Naive B cell (primary cell): ENCODE measurements around the gene SVOPL. TPM values are rescaled to one million over a fixed set of nuclear protein-coding genes. Genes with fewer than 3 reads are reported as not detected.

ENCODE experiments used
- ATAC-seq, 2 donors: fragments of 150-1000 bp; cut with Tn5 transposase; 2 replicates each; pipeline ENCODE4 v1.10.0; 2021; ENCODE audit warnings: low read depth in 2 of 2, mild to moderate bottlenecking in 2 of 2, moderate library complexity in 2 of 2
- DNase-seq: peaks from one replicate; pipeline ENCODE4 v3.0.0; 2022
- H3K27ac Mint-ChIP-seq, 6 donors: one replicate each; pipeline ENCODE4 v1.8.0; 2020 to 2022; ENCODE audit warnings: mild to moderate bottlenecking in 6 of 6, mixed read lengths in 6 of 6, moderate library complexity in 5 of 6, inconsistent platforms in 2 of 6
- H3K27me3 Mint-ChIP-seq, 3 donors: one replicate each; pipeline ENCODE4 v1.8.0; 2021 to 2022; ENCODE audit warnings: mixed read lengths in 3 of 3, mild to moderate bottlenecking in 1 of 3
- H3K36me3 Mint-ChIP-seq, 2 donors: one replicate each; pipeline ENCODE4 v1.8.0; 2020 to 2022; ENCODE audit warnings: mixed read lengths in 2 of 2, inconsistent platforms in 1 of 2, mild to moderate bottlenecking in 1 of 2
- H3K4me1 Mint-ChIP-seq, 3 donors: one replicate each; pipeline ENCODE4 v1.8.0; 2020 to 2022; ENCODE audit warnings: mixed read lengths in 3 of 3, inconsistent platforms in 1 of 3, mild to moderate bottlenecking in 1 of 3, moderate library complexity in 1 of 3
- H3K4me3 Mint-ChIP-seq, 8 donors: one replicate each; pipeline ENCODE4 v1.8.0; 2020 to 2022; ENCODE audit warnings: mild to moderate bottlenecking in 8 of 8, mixed read lengths in 8 of 8, moderate library complexity in 8 of 8, inconsistent platforms in 2 of 8
- H3K9me3 Mint-ChIP-seq, 7 donors: one replicate each; pipeline ENCODE4 v1.8.0; 2020 to 2022; ENCODE audit warnings: mixed read lengths in 7 of 7, mild to moderate bottlenecking in 5 of 7, inconsistent platforms in 2 of 7, moderate library complexity in 1 of 7
- polyA plus RNA-seq, 6 donors: library from polyadenylated mRNA; unstranded; fragments of 300-500 nt; fragmentation: Illumina TruSeq; gene quantifications; one replicate each; pipeline ENCODE4 v1.2.3, GENCODE V29; 2021; ENCODE audit warnings: low read depth in 6 of 6

Gene SVOPL
- polyA plus RNA-seq, 6 donors from 2014 or later = not detected

DNA sequence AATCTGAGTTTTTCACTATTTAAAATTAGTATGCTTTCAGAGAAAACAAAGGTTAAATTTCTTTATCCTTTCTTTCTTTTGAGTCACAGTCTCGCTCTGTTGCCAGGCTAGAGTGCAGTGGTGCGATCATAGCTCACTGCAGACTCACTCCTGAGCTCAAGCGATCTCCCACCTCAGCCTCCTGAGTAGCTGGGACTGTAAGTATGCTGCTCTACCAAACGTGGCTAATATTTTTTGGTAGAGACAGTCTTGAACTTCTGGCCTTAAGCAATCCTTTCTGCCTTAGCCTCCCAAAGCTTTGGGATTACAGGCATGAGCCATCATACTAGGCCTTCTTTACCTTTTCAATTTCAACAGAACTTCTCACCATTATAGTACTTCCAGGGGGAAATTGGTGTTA lies 127.4 kb downstream of the SVOPL start:
- H3K27ac Mint-ChIP-seq = no peak overlapping the region
- H3K9me3 Mint-ChIP-seq = peaks cover 0 to 3% (median 0%) of the 10 kb centered on the region in 7 donors
- peaks cover 51 to 62% of the 10 kb centered on the region in 2 donors for H3K36me3 Mint-ChIP-seq
- no peaks in the 10 kb centered on the region for H3K4me1 Mint-ChIP-seq
- H3K27me3 Mint-ChIP-seq = no peaks in the 10 kb centered on the region
- DNase-seq (no peak), ATAC-seq (no peak)
- H3K4me3 Mint-ChIP-seq = no peak overlapping the region

DNA sequence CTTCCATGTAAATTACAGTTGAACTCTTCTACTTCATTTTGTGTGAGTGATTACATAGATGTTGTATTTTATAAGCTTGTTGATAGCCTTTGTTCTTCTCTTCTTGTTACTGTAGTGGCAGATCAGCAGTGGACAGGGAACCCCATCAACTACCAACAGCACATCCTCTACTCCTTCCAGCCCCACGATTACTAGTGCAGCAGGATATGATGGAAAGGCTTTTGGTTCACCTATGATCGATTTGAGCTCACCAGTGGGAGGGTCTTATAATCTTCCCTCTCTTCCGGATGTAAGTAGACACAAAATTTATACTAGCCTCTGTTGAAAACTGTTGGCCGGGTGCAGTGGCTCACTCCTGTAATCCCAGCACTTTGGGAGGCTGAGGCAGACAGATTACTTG lies 130.4 kb downstream of the SVOPL start:
- Mint-ChIP-seq H3K27me3 (no peaks in the 10 kb centered on the region), H3K27ac (no peak overlapping the region), H3K4me3 (no peak overlapping the region), H3K36me3 (peaks cover 49 to 59% of the 10 kb centered on the region in 2 donors), H3K9me3 (peaks cover 2 to 16% (median 11%) of the 10 kb centered on the region in 7 donors), H3K4me1 (peaks cover 0 to 2% (median 0%) of the 10 kb centered on the region in 3 donors)
- no peak for DNase-seq
- no peak for ATAC-seq

DNA sequence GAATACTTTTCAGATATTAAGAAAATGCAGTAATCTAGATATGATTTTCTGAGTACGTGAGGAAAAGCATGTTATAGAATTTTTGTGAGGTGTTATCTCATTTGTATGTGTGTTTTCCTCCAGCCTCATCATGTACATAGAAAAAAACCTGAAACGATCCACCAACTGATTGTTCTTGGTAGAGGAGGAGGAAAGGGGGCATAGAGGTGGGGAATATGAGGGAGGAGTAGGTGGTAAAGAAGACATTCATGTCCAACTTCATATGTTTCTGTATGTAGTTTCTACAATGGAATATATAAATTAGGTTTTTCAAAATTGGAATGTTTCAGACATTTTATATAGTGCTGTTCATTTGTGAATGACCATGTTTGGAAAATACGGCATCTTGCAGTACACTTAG lies 131.7 kb downstream of the SVOPL start:
- peaks cover 57 to 68% of the 10 kb centered on the region in 2 donors for H3K36me3 Mint-ChIP-seq
- ATAC-seq (no peak), DNase-seq (no peak)
- H3K9me3 Mint-ChIP-seq = peaks cover 8 to 29% (median 24%) of the 10 kb centered on the region in 7 donors
- H3K4me3 Mint-ChIP-seq = no peak overlapping the region
- H3K27me3 Mint-ChIP-seq = no peaks in the 10 kb centered on the region
- peak overlapping the region in 2 of 6 donors; percentile 71 to 74 for H3K27ac Mint-ChIP-seq
- H3K4me1 Mint-ChIP-seq = peaks cover 0 to 2% (median 0%) of the 10 kb centered on the region in 3 donors

DNA sequence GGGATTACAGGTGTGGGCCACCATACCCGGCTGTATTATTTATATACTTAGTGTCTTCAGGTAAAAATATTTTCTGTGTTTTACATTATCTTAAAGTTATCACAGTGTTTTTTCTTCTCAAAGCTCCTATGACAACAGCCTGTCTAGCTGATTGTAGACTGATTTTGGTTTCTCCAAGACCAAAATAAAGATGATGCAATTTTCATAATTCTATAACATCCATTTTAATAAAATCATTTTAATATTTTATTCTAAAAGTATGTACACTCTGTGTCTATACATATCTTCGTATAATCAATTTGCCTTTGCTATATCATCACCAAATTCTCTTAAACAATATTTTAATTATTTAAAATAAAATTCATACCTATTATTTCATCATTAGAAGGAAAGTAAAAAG lies 132.5 kb downstream of the SVOPL start:
- Mint-ChIP-seq H3K4me3 (no peak overlapping the region), H3K9me3 (peaks cover 8 to 36% (median 31%) of the 10 kb centered on the region in 7 donors), H3K36me3 (peaks cover 59 to 68% of the 10 kb centered on the region in 2 donors), H3K4me1 (peaks cover 0 to 2% (median 0%) of the 10 kb centered on the region in 3 donors), H3K27ac (no peak overlapping the region), H3K27me3 (no peaks in the 10 kb centered on the region)
- ATAC-seq (no peak), DNase-seq (no peak)

DNA sequence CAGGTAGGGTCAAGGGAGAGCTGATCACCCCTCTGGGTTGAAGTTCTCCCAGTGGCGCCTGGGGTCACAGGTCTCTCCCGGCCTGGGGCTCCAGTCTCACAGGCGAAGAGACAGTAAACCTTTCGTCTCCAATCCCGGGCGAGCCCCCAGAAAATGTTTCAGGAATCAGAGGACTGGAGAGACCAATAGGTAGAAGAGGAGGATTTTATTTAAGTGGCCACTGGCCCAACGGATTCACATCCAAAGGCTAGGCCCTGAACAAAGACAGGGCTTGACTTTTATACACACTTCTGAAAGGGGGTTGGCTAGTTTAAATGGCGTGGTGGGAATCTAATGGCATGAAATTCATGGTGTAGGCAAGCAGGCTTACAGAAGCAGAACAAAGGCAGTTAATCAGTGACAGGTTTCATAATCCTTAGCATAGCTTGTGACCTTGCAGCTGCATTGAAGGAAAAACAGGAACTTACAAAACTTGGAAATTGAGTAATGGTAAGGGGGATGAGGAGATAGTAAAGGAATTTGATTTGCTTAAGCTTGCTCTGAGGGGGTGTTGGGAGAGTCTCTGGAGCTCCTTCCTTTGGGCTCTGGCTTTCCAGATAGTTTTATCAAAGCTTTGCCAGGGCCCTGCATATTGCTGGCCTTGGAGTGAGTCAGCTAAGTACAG lies 135.6 kb downstream of the SVOPL start:
- Mint-ChIP-seq H3K4me3 (peak overlapping the region in 1 of 8 donors; percentile 33), H3K27ac (peak overlapping the region in 1 of 6 donors; percentile 40), H3K27me3 (no peaks in the 10 kb centered on the region), H3K36me3 (peaks cover 70% of the 10 kb centered on the region in 2 donors), H3K4me1 (peaks cover 0 to 2% (median 0%) of the 10 kb centered on the region in 3 donors), H3K9me3 (peaks cover 16 to 58% (median 50%) of the 10 kb centered on the region in 7 donors)
- DNase-seq = no peak
- no peak for ATAC-seq

DNA sequence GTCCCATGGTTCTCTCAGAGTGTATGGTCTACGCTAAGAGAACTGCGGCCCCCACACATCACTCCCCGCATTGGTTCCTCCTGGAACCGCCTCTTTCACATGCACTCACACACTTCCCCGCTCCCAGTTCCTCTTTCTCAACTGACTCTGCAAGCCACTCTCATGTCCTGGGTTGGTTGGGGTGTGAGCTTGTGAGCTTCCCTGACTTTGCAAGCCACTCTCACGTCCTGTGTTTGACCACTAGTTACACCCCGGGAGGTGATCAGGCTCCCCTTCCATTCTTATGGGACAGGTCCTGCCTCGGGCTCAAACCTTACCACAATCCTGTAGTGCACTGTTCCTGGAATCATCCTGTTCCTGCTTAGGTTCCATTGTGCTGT lies 136.1 kb downstream of the SVOPL start:
- Mint-ChIP-seq H3K27ac (peak overlapping the region in 4 of 6 donors; percentile 18 to 76 (median 70)), H3K36me3 (peaks cover 70 to 72% of the 10 kb centered on the region in 2 donors), H3K27me3 (no peaks in the 10 kb centered on the region), H3K9me3 (peaks cover 16 to 64% (median 55%) of the 10 kb centered on the region in 7 donors), H3K4me1 (peaks cover 0 to 2% (median 0%) of the 10 kb centered on the region in 3 donors), H3K4me3 (peak overlapping the region in 1 of 8 donors; percentile 33)
- DNase-seq = no peak
- ATAC-seq = no peak

DNA sequence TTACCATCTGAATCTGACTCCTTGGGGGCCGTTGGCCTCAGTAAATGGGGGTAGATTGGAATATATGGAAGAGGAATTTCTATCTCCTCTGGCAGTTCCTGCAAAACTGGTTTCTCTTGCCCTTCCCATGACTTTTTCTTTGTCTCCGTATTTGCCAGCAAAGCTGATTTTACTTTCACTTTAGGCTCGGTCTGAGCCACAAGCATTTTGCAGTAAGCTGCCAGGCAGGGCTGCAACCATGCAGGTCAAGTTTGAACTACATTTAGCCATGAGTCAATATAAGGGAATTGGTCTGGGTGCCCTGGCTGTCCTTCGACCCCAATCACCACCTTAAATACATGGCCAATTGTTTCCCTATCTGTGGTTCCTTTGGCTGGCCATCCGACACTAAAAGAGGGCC lies 136.8 kb downstream of the SVOPL start:
- ATAC-seq (no peak), DNase-seq (no peak)
- Mint-ChIP-seq H3K9me3 (peaks cover 16 to 70% (median 55%) of the 10 kb centered on the region in 7 donors), H3K4me3 (peak overlapping the region in 1 of 8 donors; percentile 22), H3K36me3 (peaks cover 71 to 75% of the 10 kb centered on the region in 2 donors), H3K27me3 (no peaks in the 10 kb centered on the region), H3K27ac (peak overlapping the region in 3 of 6 donors; percentile 24 to 76 (median 59)), H3K4me1 (peaks cover 0 to 2% (median 0%) of the 10 kb centered on the region in 3 donors)

DNA sequence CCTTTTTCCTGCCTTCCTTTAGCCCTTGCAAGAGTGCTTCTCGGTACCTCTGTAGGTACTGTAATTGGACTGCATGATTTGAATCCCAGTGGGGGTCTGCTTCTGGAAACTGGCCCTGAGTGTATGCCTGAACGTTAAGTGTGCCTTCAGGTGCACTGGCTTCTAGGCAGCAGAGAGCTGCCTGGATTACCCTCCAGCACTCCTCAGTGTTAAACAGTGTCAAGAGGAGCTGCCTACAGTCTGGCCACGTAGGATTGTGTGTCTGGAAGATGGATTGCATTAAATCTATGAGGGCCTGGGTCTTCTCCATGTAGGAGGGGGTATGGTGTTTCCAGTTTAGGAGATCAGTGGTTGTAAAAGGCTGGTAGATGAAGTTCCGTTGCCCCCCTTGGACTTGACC lies 137.4 kb downstream of the SVOPL start:
- no peak for ATAC-seq
- Mint-ChIP-seq H3K27ac (peak overlapping the region in 1 of 6 donors; percentile 49), H3K4me1 (peaks cover 0 to 2% (median 0%) of the 10 kb centered on the region in 3 donors), H3K4me3 (no peak overlapping the region), H3K9me3 (peaks cover 16 to 76% (median 58%) of the 10 kb centered on the region in 7 donors), H3K36me3 (peaks cover 71 to 75% of the 10 kb centered on the region in 2 donors), H3K27me3 (no peaks in the 10 kb centered on the region)
- no peak for DNase-seq

DNA sequence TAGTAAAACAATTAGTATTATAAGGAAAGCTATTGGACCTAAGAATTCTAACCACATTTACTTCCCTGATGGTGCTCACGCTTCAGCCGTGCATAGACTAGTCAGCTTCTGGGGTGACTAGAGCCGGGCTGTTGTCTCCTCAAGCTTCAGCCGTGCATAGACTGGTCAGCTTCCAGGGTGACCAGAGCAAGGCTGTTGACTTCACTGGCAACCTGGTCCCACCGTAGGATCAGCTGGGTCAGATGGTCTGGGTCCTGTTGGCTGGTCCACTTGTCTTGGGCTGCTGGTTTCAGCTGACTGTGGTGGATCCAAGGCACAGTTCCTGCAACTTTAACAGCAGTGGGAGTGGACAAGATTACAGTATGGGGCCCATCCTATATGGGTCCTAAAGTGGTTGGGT lies 141.7 kb downstream of the SVOPL start:
- Mint-ChIP-seq H3K36me3 (peaks cover 87% of the 10 kb centered on the region in 2 donors), H3K4me3 (peak overlapping the region in 1 of 8 donors; percentile 40), H3K9me3 (peaks cover 12 to 91% (median 71%) of the 10 kb centered on the region in 7 donors), H3K4me1 (no peaks in the 10 kb centered on the region), H3K27me3 (no peaks in the 10 kb centered on the region), H3K27ac (no peak overlapping the region)
- ATAC-seq (no peak), DNase-seq (no peak)

DNA sequence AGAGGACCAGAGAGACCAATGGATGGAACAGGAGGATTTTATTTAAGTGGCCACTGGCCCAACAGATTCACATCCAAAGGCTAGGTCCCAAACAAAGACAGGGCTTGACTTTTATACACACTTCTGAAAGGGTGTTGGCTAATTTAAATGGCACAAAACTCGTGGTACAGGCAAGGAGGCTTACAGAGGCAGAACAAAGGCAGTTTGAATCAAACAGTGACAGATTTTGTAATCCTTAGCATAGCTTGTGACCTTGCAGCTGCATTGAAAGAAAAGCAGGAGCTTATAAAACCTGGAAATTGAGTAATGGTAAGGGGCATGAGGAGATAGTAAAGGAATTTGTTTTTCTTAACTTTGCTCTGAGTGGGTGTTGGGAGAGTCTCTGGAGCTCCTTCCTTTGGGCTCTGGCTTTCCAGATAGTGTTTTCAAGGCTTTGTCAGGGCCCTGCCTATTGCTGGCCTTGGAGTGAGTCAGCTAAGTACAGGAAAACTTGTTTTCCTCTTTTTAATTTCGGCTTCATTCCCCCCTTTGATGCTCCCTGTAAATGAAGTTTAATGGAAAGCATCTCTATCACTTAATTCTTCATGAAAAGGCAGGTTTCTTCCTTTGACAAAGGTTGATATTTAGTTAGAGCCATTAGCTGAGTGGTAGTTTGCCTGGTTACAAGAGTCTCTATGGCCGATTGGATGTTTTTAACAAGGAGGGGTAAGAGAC lies 144.2 kb downstream of the SVOPL start:
- peaks cover 87 to 93% of the 10 kb centered on the region in 2 donors for H3K36me3 Mint-ChIP-seq
- DNase-seq (no peak), ATAC-seq (no peak)
- no peaks in the 10 kb centered on the region for H3K27me3 Mint-ChIP-seq
- no peaks in the 10 kb centered on the region for H3K4me1 Mint-ChIP-seq
- peak overlapping the region in 1 of 6 donors; percentile 76 for H3K27ac Mint-ChIP-seq
- no peak overlapping the region for H3K4me3 Mint-ChIP-seq
- H3K9me3 Mint-ChIP-seq = peaks cover 6 to 88% (median 58%) of the 10 kb centered on the region in 7 donors

DNA sequence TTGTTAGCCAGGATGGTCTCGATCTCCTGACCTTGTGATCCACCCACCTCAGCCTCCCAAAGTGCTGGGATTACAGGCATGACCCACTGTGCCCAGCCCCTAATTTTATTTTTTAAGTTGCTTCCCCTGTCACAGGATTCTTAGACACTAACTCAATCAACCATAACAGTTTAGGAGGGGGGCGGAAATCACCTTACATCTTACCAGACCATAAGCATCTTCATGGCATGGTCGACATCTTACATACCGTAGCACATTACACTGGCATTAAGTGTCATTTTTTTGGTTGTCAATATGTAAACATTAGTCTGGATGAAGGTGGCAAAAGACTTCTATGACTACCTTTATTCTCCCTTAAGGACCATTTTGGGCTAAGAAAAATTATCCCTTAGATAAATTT lies 145.5 kb downstream of the SVOPL start:
- peaks cover 4 to 82% (median 51%) of the 10 kb centered on the region in 7 donors for H3K9me3 Mint-ChIP-seq
- peaks cover 84 to 94% of the 10 kb centered on the region in 2 donors for H3K36me3 Mint-ChIP-seq
- H3K27me3 Mint-ChIP-seq = no peaks in the 10 kb centered on the region
- H3K4me3 Mint-ChIP-seq = peak overlapping the region in 1 of 8 donors; percentile 35
- H3K27ac Mint-ChIP-seq = no peak overlapping the region
- ATAC-seq = no peak
- H3K4me1 Mint-ChIP-seq = no peaks in the 10 kb centered on the region
- DNase-seq = no peak

DNA sequence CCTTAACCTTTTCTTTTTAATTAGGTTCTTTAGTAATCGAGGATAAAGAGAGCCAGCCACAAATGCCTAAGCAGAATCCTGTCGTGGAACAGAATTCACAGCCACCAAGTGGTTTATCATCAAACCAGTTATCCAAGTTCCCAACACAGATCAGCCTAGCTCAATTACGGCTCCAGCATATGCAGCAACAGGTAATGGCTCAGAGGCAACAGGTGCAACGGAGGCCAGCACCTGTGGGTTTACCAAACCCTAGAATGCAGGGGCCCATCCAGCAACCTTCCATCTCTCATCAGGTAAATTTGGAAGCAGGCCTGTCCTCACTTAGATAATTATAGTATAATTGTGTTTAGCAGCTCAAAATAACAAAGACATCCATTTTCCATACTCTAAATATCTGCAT lies 146.5 kb downstream of the SVOPL start:
- Mint-ChIP-seq H3K27ac (no peak overlapping the region), H3K4me1 (no peaks in the 10 kb centered on the region), H3K4me3 (no peak overlapping the region), H3K9me3 (peaks cover 11 to 80% (median 49%) of the 10 kb centered on the region in 7 donors), H3K36me3 (peaks cover 84 to 92% of the 10 kb centered on the region in 2 donors), H3K27me3 (no peaks in the 10 kb centered on the region)
- no peak for ATAC-seq
- no peak for DNase-seq

DNA sequence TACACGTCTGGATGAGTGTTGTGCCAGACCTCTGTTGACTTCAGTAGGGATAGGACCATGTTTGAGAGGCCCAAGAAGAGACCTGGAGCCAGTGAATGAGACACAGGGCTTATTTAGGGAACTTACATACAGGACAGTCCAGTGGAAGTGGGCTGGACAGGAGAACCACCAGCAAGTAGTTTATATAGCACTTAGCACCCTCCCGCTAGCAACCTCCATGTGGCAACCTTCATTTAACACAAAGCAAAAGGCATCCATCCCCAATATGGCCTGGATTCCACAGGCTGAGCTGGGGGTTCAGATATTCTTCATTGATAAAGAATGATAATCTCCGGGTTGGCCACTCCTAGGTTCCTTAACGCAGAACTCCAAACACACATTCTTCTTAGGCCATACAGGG lies 147.4 kb downstream of the SVOPL start:
- Mint-ChIP-seq H3K27me3 (no peaks in the 10 kb centered on the region), H3K4me1 (no peaks in the 10 kb centered on the region), H3K4me3 (no peak overlapping the region), H3K9me3 (peaks cover 19 to 78% (median 46%) of the 10 kb centered on the region in 7 donors), H3K27ac (no peak overlapping the region), H3K36me3 (peaks cover 84 to 90% of the 10 kb centered on the region in 2 donors)
- DNase-seq (no peak), ATAC-seq (no peak)

DNA sequence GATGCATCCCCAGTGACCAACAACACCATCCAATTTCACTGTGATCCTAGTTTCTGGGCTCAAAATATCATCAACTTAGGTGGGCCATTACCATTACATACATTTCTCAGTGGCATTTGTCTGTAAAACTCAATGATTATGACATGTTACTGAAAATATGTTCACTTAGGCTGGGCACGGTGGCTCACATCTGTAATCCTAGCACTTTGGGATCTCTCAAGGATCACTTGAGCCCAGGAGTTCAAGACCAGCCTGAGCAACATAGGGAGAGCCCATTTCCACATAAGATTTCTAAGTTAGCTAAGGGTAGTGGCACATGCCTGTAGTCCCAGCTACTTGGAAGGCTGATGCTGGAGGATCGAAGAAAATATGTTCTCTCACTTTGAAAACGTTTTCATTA lies 150.1 kb downstream of the SVOPL start:
- Mint-ChIP-seq H3K27ac (no peak overlapping the region), H3K36me3 (peaks cover 80 to 82% of the 10 kb centered on the region in 2 donors), H3K27me3 (no peaks in the 10 kb centered on the region), H3K4me1 (no peaks in the 10 kb centered on the region), H3K4me3 (no peak overlapping the region), H3K9me3 (peaks cover 13 to 62% (median 23%) of the 10 kb centered on the region in 7 donors)
- DNase-seq (no peak), ATAC-seq (no peak)
